ENCODE results near the gene PHLPP2. TPM values are rescaled to one million over a fixed set of nuclear protein-coding genes. Genes with fewer than 3 reads are reported as not detected.

Gene PHLPP2
- total RNA-seq, 1 donor from 2014 or later = 3.4 TPM

DNA sequence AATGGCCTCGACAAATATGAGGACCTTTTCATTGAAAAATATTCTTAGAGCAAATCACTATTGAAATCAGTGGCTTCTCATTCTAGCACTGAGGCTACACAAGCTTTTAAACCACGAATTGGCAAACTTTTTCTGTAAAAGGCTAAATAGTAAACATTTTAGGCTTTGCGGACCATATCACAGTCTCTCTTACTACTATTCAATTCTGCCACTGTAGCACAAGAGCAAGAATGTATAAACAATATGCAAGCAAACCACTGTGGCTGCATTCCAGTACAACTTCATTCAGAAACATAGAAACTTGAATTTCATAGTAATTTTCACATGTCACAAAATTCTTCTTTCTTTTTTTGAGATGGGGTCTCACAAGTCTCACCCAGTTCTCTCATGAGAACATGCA lies 49.1 kb downstream of the PHLPP2 start:
- H3K36me3 ChIP-seq = peaks cover 85% of the 10 kb centered on the region
- no peak for DNase-seq

DNA sequence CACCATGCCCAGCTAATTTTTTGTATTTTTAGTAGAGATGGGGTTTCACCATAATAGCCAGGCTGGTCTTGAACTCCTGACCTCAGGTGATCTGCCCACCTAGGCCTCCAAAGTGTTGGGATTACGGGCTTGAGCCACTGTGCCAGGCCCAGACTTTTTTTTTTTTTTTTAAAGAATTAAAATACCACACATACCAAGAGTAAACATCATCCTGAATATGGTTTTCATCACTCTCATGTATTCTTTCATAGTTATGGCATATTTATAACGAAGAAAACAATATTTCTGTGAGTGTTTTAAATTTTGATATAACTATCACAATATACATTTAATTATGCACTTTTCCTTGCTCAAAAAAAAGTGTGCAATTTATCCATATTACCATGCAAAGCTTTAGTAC lies 50.3 kb downstream of the PHLPP2 start:
- TF ChIP-seq, protein P1, sequence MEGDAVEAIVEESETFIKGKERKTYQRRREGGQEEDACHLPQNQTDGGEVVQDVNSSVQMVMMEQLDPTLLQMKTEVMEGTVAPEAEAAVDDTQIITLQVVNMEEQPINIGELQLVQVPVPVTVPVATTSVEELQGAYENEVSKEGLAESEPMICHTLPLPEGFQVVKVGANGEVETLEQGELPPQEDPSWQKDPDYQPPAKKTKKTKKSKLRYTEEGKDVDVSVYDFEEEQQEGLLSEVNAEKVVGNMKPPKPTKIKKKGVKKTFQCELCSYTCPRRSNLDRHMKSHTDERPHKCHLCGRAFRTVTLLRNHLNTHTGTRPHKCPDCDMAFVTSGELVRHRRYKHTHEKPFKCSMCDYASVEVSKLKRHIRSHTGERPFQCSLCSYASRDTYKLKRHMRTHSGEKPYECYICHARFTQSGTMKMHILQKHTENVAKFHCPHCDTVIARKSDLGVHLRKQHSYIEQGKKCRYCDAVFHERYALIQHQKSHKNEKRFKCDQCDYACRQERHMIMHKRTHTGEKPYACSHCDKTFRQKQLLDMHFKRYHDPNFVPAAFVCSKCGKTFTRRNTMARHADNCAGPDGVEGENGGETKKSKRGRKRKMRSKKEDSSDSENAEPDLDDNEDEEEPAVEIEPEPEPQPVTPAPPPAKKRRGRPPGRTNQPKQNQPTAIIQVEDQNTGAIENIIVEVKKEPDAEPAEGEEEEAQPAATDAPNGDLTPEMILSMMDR (IDR thresholded peaks at IDR 0.05; ENCODE audit: borderline replicate concordance) = no peak
- no peak overlapping the region for H3K4me3 ChIP-seq
- H3K27ac ChIP-seq (replicated peaks) = no peak overlapping the region
- peaks cover 76% of the 10 kb centered on the region for H3K36me3 ChIP-seq
- no peaks in the 10 kb centered on the region for H3K9me3 ChIP-seq (replicated peaks)
- H3K27me3 ChIP-seq (ENCODE audit: low read depth) = no peaks in the 10 kb centered on the region
- intact Hi-C loops (cut with micrococcal nuclease) = no loop called here
- no peaks in the 10 kb centered on the region for H3K4me1 ChIP-seq
- no peak for DNase-seq

More for the DNA sequence above, 49.1 kb downstream of the PHLPP2 start:
- no peak overlapping the region for H3K27ac ChIP-seq (replicated peaks)
- intact Hi-C loops (cut with micrococcal nuclease) = no loop called here
- TF ChIP-seq, protein P1 (IDR thresholded peaks at IDR 0.05; ENCODE audit: borderline replicate concordance) = no peak
- H3K4me1 ChIP-seq = no peaks in the 10 kb centered on the region
- no peaks in the 10 kb centered on the region for H3K9me3 ChIP-seq (replicated peaks)
- H3K27me3 ChIP-seq (ENCODE audit: low read depth) = no peaks in the 10 kb centered on the region
- H3K4me3 ChIP-seq = no peak overlapping the region

DNA sequence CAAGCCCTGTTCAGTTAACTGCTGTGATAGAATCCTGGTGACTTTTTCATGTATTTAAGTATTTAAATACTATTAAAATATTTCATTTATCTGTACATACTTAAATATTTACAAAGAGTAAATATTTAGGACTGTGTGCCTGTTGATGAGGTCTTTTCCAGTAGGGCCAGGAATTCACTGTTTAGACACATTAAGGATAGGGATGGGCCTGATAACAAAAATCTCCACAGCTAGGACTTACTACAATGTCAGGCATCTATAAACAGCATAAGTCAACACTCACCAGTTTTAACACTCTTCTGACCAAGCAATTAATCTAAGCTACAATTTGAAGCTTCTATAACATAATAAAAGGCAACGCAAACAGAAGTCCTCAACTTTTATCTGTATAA lies 50.9 kb downstream of the PHLPP2 start:
- intact Hi-C loops (cut with micrococcal nuclease) = no loop called here
- H3K4me1 ChIP-seq = no peaks in the 10 kb centered on the region
- no peak for DNase-seq
- peaks cover 76% of the 10 kb centered on the region for H3K36me3 ChIP-seq
- H3K4me3 ChIP-seq = no peak overlapping the region
- H3K9me3 ChIP-seq (replicated peaks) = no peaks in the 10 kb centered on the region
- H3K27me3 ChIP-seq (ENCODE audit: low read depth) = no peaks in the 10 kb centered on the region
- TF ChIP-seq, protein P1 (IDR thresholded peaks at IDR 0.05; ENCODE audit: borderline replicate concordance) = no peak
- no peak overlapping the region for H3K27ac ChIP-seq (replicated peaks)

DNA sequence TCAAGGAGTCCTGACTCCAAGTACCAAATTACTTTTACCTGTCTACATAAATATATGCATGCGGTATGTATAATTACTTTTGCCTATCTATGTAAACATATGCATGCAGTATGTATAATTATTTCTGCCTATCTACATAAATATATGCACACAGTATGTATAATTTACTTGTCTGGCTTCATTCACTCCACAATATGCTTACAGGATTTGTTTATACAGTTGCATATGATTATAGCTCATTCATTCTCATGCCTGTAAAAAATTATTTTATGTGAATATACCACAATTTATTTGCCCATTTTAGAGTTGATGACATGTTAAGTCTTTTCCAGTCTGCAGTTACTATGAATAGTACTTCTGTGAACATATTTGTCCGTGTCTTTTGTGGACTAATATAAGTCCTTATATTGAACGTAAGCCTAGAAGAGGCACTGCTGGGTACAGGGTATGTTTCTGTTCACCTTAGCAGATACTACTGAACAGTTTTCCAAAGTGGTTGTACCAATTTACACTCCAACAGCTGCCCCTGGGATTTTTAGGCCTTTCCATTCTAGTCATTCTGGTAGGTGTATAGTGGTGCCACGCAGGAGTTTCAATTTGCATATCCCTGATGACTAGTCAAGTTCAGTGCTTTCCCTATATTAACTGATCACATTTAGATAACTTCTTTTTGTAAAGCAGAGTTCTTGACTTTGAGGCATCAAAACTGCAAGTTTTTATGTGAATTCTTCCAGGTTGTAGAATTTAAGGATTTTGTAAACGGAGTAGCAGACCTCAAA lies 51.5 kb downstream of the PHLPP2 start:
- Histone ChIP-seq H3K36me3 (peaks cover 76% of the 10 kb centered on the region), H3K27me3 (ENCODE audit: low read depth) (no peaks in the 10 kb centered on the region), H3K27ac (replicated peaks) (no peak overlapping the region), H3K9me3 (replicated peaks) (no peaks in the 10 kb centered on the region), H3K4me1 (no peaks in the 10 kb centered on the region), H3K4me3 (no peak overlapping the region)
- TF ChIP-seq, protein P1 (IDR thresholded peaks at IDR 0.05; ENCODE audit: borderline replicate concordance) = no peak
- no peak for DNase-seq
- intact Hi-C loops (cut with micrococcal nuclease) = no loop called here

DNA sequence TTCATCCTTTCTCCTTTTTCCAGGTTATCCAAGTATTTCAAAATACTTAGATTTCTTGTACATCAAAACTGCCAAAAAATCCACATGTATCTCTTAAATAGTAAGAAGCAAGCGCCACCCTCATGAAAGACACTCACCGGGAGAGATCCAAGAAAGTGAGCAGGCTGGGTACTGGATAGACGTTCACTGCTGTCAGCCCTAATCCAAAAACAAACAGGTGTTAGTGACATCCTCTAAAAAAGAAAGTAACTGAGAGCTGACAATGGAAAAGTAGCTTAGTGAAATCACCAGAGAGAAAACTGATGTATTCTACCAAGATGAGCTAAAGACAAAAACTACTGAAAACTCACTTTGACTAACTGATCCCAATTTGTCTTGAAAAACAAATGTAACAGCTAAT lies 52.4 kb downstream of the PHLPP2 start:
- Histone ChIP-seq H3K27ac (replicated peaks) (no peak overlapping the region), H3K4me1 (no peaks in the 10 kb centered on the region), H3K9me3 (replicated peaks) (no peaks in the 10 kb centered on the region), H3K4me3 (no peak overlapping the region), H3K27me3 (ENCODE audit: low read depth) (no peaks in the 10 kb centered on the region), H3K36me3 (peaks cover 82% of the 10 kb centered on the region)
- no peak for DNase-seq
- TF ChIP-seq, protein P1 (IDR thresholded peaks at IDR 0.05; ENCODE audit: borderline replicate concordance) = no peak
- intact Hi-C loops (cut with micrococcal nuclease) = no loop called here

Measured in left ventricle myocardium inferior (tissue), 1 donor.